ENCODE measurements around the gene OSTF1. TPM values are rescaled to one million over a fixed set of nuclear protein-coding genes. Genes with fewer than 3 reads are reported as not detected.

The OSTF1 gene
- total and polyA plus RNA-seq, 2 donors (not counting 3 experiments of a cell fraction or from before 2014, with no cell fraction given) = 23.5 to 70.9 TPM

DNA sequence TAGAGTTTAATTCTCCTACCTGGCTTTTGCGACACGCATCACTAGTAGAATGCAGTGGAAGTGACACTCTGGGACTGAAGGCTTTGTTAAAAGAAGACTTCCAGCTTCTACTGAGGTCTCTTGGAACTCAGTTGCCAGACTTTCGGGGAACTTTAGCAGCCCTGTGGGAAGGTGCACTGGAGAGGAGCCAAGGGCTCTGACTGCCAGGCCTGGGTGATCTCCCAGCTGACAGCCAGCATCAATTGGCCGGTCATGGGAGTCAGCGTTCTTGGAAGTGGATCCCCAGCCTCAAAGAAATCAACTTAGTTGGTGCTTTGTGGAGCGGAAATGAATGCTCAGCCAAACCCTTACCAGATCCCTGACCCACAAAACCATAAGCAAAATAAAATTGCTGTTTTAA is 87.1 kb downstream of the OSTF1 start:
- peaks cover 0 to 1% of the 10 kb centered on the region in 2 experiments for H3K36me3 ChIP-seq (ENCODE audit: control insufficient read depth in 2 of 2, extremely low read depth in 1 of 2, insufficient read depth in 2 of 2, low read length in 2 of 2)
- no peaks in the 10 kb centered on the region for H3K9me3 ChIP-seq (replicated peaks; ENCODE audit: control insufficient read depth, insufficient read depth, low read length)
- H3K4me3 ChIP-seq (replicated peaks in 1 of 3; ENCODE audit: insufficient read depth in 1 of 3, low read depth in 1 of 3, low read length in 3 of 3) = no peak overlapping the region
- dilution Hi-C loops (cut with MboI; ENCODE audit: extremely low pct_ligation_motif_present, low sequenced_read_pairs) (no loop called here), intact Hi-C loops (cut with micrococcal nuclease) (no loop called here)
- no peaks in the 10 kb centered on the region for H3K79me2 ChIP-seq (ENCODE audit: control insufficient read depth, insufficient read depth, low read length)
- TF ChIP-seq, protein P1, sequence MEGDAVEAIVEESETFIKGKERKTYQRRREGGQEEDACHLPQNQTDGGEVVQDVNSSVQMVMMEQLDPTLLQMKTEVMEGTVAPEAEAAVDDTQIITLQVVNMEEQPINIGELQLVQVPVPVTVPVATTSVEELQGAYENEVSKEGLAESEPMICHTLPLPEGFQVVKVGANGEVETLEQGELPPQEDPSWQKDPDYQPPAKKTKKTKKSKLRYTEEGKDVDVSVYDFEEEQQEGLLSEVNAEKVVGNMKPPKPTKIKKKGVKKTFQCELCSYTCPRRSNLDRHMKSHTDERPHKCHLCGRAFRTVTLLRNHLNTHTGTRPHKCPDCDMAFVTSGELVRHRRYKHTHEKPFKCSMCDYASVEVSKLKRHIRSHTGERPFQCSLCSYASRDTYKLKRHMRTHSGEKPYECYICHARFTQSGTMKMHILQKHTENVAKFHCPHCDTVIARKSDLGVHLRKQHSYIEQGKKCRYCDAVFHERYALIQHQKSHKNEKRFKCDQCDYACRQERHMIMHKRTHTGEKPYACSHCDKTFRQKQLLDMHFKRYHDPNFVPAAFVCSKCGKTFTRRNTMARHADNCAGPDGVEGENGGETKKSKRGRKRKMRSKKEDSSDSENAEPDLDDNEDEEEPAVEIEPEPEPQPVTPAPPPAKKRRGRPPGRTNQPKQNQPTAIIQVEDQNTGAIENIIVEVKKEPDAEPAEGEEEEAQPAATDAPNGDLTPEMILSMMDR (IDR thresholded peaks at IDR 0.05; ENCODE audit: extremely low read depth in 1 of 2, insufficient read depth in 1 of 2, low read depth in 1 of 2, low read length in 2 of 2) = no peak
- no peak for TF ChIP-seq FOS (IDR thresholded peaks at IDR 0.05; ENCODE audit: borderline replicate concordance, insufficient read depth, low read length)
- TF ChIP-seq, protein P2, sequence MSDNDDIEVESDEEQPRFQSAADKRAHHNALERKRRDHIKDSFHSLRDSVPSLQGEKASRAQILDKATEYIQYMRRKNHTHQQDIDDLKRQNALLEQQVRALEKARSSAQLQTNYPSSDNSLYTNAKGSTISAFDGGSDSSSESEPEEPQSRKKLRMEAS (IDR thresholded peaks at IDR 0.05; ENCODE audit: insufficient read depth, insufficient read length) = no peak
- TF ChIP-seq POLR2A (IDR thresholded peaks at IDR 0.05; ENCODE audit: low read depth, low read length) = no peak
- no peak for TF ChIP-seq EZH2 (IDR thresholded peaks at IDR 0.05; ENCODE audit: borderline replicate concordance, low read depth, low read length, severe bottlenecking)
- TF ChIP-seq GATA2 (IDR thresholded peaks at IDR 0.05; ENCODE audit: insufficient read depth, insufficient read length, low read depth, low read length) = no peak
- TF ChIP-seq POLR2AphosphoS5 (IDR thresholded peaks at IDR 0.05; ENCODE audit: insufficient read depth, low read depth, low read length) = no peak
- no peak for TF ChIP-seq JUN (IDR thresholded peaks at IDR 0.05; ENCODE audit: borderline replicate concordance, insufficient read depth, insufficient read length, low read depth)
- no peak for TF ChIP-seq MYC (IDR thresholded peaks at IDR 0.05; ENCODE audit: low read depth, low read length)
- BruUV-seq (replicated peaks) = no TSS peak
- no peaks in the 10 kb centered on the region for H3K4me1 ChIP-seq (ENCODE audit: control insufficient read depth, extremely low read depth, insufficient read depth, low read length)
- ChIA-PET CTCF (interaction anchor here (2.7 kb wide), 1 partner anchor 10 kb away, joined by 17 read pairs; no protein-coding TSS in a partner anchor), POLR2A (no interaction called here)
- FAIRE-seq (no peak), DNase-seq (ENCODE audit: low read depth, low spot score) (no peak)
- H3K9me1 ChIP-seq (replicated peaks; ENCODE audit: control insufficient read depth, extremely low read depth, insufficient read depth, low read length) = no peaks in the 10 kb centered on the region
- no peak overlapping the region for H3K9ac ChIP-seq (replicated peaks; ENCODE audit: extremely low read depth, insufficient read depth, low read length)
- H3K4me2 ChIP-seq (ENCODE audit: insufficient read depth, low read length) = no peak overlapping the region
- no peak overlapping the region for H2AFZ ChIP-seq (ENCODE audit: low read depth, low read length)
- H4K20me1 ChIP-seq (replicated peaks; ENCODE audit: control insufficient read depth, extremely low read depth, insufficient read depth, low read length) = no peaks in the 10 kb centered on the region
- no peaks in the 10 kb centered on the region for H3K27me3 ChIP-seq (ENCODE audit: control insufficient read depth in 2 of 2, insufficient read depth in 2 of 2, low read length in 2 of 2)
- no peak overlapping the region for H3K27ac ChIP-seq (ENCODE audit: insufficient read depth, low read depth, low read length)
